ENCODE results near the gene EIF5A2. TPM values are rescaled to one million over a fixed set of nuclear protein-coding genes. Genes with fewer than 3 reads are reported as not detected.

Gene EIF5A2
- polyA plus RNA-seq, 1 donor from 2014 or later = 0.94 TPM

- Histone ChIP-seq H2AFZ (ENCODE audit: low read depth, low read length) (no peak overlapping the region), H3K4me2 (ENCODE audit: low read length) (no peak overlapping the region), H4K20me1 (ENCODE audit: insufficient read depth) (no peaks in the 10 kb centered on the region), H3K4me3 (ENCODE audit: low read length) (no peak overlapping the region), H3K9ac (ENCODE audit: low read length) (no peak overlapping the region), H3K79me2 (replicated peaks; ENCODE audit: insufficient read depth, low read length) (no peaks in the 10 kb centered on the region), H3K9me3 (ENCODE audit: low read length) (no peaks in the 10 kb centered on the region), H3K27me3 (ENCODE audit: insufficient read depth, low read depth, low read length) (no peaks in the 10 kb centered on the region), H3K9me2 (ENCODE audit: insufficient read depth, low read length) (no peaks in the 10 kb centered on the region), H3K27ac (ENCODE audit: low read length) (no peak overlapping the region), H3K36me3 (ENCODE audit: insufficient read depth, low read length) (no peaks in the 10 kb centered on the region), H3F3A (ENCODE audit: insufficient read depth, low read length, poor library complexity, severe bottlenecking) (no peaks in the 10 kb centered on the region)
- TF ChIP-seq EP300 (conservative IDR thresholded peaks at IDR 0.05; ENCODE audit: poor library complexity, severe bottlenecking) (no peak), REST (IDR thresholded peaks at IDR 0.05; ENCODE audit: borderline replicate concordance) (no peak), RAD21 (conservative IDR thresholded peaks at IDR 0.05) (no peak)
Measured at GRCh38 chr3:170858599-170858998, 49.8 kb downstream of the EIF5A2 start.

GRCh38 chr3:170852324-170852723 lies 56.1 kb downstream of the EIF5A2 start:
- H3K27ac ChIP-seq (ENCODE audit: low read length) = no peak overlapping the region
- H3K9ac ChIP-seq (ENCODE audit: low read length) = no peak overlapping the region

More at GRCh38 chr3:170852324-170852723, 56.1 kb downstream of the EIF5A2 start:
- H3K27me3 ChIP-seq (ENCODE audit: insufficient read depth, low read depth, low read length) = no peaks in the 10 kb centered on the region
- H3K4me3 ChIP-seq (ENCODE audit: low read length) = no peak overlapping the region
- TF ChIP-seq REST (IDR thresholded peaks at IDR 0.05; ENCODE audit: borderline replicate concordance) (no peak), CTCF (IDR thresholded peaks at IDR 0.05; ENCODE audit: poor library complexity, severe bottlenecking) (no peak), EP300 (conservative IDR thresholded peaks at IDR 0.05; ENCODE audit: poor library complexity, severe bottlenecking) (no peak), RAD21 (conservative IDR thresholded peaks at IDR 0.05) (no peak), POLR2AphosphoS5 (IDR thresholded peaks at IDR 0.05) (no peak), MXI1 (conservative IDR thresholded peaks at IDR 0.05; ENCODE audit: poor library complexity, severe bottlenecking) (no peak), EZH2 (IDR thresholded peaks at IDR 0.05; ENCODE audit: borderline replicate concordance, insufficient read depth, low read length, poor library complexity, severe bottlenecking) (no peak), SMC3 (conservative IDR thresholded peaks at IDR 0.05; ENCODE audit: poor library complexity) (no peak), TAF1 (IDR thresholded peaks at IDR 0.05; ENCODE audit: low read depth) (no peak)
- H3K36me3 ChIP-seq (ENCODE audit: insufficient read depth, low read length) = no peaks in the 10 kb centered on the region
- H3K79me2 ChIP-seq (replicated peaks; ENCODE audit: insufficient read depth, low read length) = no peaks in the 10 kb centered on the region
- H3F3A ChIP-seq (ENCODE audit: insufficient read depth, low read length, poor library complexity, severe bottlenecking) = no peaks in the 10 kb centered on the region
- H3K4me2 ChIP-seq (ENCODE audit: low read length) = no peak overlapping the region
- H4K20me1 ChIP-seq (ENCODE audit: insufficient read depth) = no peaks in the 10 kb centered on the region
- no peaks in the 10 kb centered on the region for H3K9me2 ChIP-seq (ENCODE audit: insufficient read depth, low read length)
- no peak overlapping the region for H2AFZ ChIP-seq (ENCODE audit: low read depth, low read length)
- no peaks in the 10 kb centered on the region for H3K9me3 ChIP-seq (ENCODE audit: low read length)
